ENCODE results near the gene PAM16.

PAM16 gene

DNA sequence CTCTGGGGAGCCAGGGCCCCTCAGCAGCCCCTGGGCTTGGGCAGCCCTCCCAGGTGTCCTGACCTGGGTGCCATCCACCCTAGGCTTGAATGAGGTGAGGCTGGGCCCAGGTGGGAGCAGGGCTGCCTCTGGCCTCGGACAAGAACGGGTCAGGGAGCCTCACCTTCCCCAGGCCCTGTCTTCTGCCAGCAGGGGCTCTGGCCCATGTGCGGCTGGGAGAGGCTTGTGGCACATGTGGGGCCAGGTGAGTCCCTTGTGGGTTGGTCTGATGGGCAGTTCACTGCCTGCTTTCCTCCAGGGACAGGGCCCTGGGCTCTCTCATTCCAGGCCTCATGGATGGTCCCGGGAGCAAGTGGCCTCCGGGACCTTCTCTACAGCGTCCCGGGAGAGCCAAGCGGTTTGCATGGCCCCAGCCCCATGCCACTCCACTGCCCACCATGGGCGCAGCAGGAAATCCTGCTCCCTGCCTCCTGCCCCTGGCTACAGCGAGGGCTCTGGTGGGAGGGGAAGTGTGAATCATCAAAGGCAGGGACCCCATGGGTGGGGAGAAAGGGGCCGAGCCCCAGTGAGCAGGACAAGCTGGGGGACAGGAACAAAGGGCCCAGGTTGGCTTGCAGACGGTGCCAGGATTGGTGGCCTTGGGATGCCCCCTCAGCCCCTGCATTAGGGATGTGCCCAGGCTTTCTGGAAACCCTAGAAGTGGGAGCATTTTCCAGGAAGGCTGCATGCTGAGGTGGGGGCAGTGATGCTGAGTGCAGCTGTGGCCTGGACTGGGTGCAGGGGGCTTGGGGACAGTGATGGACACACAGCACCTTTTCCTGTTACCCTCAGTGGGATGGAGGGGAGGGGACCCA, 32.7 kb upstream of the PAM16 start:
- DNase-seq = no peak

GRCh38 chr16:4382795-4383357, 31.8 kb upstream of the PAM16 start:
- DNase-seq = no peak

- DNase-seq = no peak
Measured at GRCh38 chr16:4381935-4382794, 31.0 kb upstream of the PAM16 start.

GRCh38 chr16:4381072-4381934, 30.2 kb upstream of the PAM16 start:
- no peak for DNase-seq

DNA sequence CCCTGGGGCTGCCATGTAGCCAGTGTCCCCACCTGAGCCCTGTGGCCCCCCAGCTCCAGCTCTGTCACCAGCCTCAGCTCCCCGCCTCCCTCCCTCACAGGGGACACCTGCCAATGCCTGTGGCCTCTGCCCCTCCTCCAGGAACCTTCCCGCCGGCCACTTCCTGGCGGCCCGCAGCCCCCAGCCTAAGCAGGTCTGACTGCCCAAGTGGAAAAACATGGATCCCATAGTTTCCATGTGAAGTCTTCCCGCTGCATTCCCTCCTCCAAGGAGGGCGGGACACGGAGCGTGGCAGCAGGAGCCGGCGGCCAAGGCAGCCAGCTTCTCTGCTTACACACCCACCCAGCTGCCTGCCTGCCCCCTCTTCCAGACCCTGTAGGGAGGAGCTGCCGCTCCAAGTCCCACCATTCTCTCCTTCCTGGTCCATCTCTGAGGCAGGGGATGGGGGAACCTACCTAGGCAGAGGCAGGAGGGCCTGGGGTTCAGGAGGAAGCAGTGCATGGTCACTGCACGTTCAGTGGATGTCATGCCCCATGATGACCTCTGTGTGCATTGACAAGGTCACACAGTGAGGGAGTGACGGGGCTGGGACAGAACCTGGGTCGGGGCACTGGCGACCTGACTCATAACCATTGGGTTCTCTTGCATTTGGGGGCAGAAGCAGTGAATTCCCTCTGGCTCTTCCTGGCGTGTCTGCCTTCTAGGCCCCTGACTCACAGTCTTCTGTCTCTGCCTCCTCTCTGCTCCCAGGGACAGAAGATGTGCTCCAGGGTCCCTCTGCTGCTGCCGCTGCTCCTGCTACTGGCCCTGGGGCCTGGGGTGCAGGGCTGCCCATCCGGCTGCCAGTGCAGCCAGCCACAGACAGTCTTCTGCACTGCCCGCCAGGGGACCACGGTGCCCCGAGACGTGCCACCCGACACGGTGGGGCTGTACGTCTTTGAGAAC, 29.3 kb upstream of the PAM16 start:
- DNase-seq = no peak

GRCh38 chr16:4378999-4379690, 28.0 kb upstream of the PAM16 start:
- no peak for DNase-seq

DNA sequence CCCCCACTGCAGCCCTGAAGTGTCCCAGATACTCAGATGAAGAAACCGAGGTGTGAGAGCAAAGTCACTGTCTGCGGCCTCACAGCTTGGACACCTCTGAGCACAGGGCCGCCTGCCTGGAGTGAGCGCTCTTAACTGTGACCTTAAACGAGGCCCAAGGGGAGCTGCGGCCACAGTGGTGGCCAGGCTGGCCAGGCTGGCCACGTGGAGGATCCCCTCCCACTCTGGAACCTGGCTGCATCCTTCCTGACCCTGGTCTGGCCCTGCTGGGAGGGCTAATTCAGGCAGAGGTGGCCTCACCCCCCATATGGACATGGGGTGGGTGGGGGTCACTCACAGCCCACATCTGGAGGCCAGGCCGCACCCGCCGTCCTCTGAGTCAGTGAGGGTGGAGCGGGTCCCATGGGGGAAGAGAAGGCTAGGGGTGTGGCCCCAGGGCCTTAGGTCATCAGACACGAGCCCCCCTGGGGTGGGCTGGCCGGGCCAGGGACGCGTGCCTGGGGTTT, 27.1 kb upstream of the PAM16 start:
- DNase-seq = no peak

- no peak for DNase-seq
Measured at GRCh38 chr16:4377573-4378154, 26.5 kb upstream of the PAM16 start.

DNA sequence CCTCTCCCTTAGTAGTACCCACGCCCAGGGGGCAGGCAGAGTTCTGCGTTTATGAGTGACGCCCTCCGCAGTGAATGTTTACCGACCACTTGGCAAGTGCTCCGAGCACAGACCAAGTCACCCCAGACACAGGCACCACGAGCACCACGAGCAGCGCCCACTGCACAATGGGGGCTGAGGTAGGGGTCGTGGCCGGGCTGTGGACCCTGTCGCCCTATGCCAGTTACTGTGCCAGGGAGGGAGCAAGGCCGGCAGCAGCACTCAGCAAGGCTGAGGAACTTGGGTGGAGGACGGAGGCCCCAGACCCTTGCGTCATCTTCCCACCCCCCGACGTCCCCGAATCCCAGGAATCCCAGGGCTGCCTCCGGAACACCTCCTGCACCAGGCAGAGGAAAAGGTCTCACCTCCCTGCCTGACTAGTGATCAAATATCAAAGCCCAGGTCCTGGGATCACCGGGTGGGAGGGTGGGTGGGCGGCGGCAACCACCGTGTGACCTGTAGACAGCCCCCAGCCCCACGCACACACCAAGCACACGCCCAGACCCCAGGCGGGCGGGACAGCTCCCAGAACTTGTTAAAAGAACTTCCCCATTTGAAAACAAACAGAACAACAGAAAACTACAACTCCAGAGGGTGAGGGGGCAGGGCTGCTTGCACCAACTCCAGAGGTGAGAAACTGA, 25.9 kb upstream of the PAM16 start:
- no peak for DNase-seq

- no peak for DNase-seq
Measured at GRCh38 chr16:4376126-4376892, 25.2 kb upstream of the PAM16 start.

DNA sequence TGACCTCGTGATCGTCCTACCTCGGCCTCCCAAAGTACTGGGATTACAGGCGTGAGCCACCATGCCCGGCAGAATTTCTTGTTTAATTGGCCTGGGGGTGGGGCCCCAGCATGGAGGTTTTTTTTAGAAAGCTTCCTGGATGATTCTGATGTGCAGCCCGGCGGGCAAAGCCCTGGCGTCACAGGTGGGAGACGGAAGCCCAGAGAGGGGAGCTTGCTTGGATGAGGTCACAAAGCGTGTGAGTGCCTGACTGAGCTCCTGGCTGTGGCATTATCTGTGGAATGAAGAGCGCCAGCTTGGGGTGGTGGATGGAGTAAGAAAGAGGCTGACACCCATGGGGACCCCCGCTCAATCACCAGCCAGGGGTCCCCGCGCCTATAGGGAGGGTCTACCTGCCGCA, 24.6 kb upstream of the PAM16 start:
- no peak for DNase-seq

DNA sequence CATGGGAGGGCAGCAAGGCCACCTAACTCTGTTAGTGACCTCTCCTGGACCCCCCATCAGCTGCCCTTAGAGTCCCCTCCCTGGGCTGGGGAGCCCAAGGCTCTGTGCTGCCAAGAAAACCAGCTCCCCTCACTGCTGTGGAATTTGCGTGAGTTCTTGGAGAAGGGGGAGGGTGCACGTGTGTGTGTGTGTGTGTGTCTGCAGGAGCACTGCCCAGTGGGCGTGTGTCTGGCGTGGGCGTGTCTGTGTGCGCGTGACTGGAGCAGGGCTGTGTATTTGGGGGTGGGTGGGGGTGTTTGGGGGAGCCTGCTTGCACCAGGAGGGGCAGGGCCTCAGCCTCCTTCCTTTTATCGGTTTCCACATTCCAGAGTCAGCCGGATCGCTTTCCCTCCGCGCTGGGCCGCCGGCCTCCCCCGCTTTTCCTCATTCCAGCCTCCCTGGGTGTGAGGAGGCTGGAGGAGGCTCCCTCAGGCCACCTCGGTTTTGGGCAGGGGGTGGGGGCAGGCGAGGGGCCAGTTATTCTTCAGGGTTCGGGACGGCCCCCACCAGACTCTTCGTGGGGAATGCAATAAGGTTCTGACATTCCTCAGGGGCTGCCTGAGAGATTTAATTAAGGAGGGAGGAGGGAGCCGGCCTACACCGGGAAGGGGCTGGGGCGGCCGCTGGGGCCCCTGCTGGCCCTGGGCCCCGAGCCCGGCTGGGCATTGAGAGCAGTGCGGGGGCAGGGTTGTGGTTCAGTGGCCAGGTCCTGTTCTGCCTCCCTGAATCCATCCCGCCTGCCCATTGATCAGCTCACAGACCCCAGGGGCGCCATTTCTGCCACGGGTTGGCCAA, 23.0 kb upstream of the PAM16 start:
- DNase-seq = no peak

DNA sequence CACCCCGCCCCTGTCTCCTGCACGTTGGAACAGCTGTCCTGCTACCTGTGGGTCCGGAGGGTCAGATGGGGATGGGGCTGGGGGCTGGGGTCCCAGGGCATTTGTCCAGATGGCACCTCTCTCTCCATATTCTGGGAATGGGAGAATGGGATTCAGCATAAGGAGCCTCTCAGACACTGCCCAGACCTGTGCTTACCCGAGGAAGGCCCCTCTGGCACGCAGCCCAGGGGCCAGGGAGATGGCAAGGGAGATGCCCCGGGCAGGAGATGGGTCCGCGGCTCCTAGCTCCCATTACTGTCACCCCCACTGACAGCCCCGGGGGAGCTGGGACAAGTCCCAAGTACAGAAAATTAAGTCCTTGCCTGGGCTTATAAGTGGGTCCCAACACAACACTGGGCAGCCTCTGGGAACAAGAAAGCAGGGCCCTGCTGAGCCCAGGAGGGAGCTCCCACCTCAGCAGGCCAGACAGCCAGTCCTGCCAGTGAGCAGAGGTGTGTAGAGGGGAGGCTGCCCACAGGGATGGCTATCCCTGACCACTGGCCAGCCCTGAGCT, 22.3 kb upstream of the PAM16 start:
- DNase-seq = no peak

DNA sequence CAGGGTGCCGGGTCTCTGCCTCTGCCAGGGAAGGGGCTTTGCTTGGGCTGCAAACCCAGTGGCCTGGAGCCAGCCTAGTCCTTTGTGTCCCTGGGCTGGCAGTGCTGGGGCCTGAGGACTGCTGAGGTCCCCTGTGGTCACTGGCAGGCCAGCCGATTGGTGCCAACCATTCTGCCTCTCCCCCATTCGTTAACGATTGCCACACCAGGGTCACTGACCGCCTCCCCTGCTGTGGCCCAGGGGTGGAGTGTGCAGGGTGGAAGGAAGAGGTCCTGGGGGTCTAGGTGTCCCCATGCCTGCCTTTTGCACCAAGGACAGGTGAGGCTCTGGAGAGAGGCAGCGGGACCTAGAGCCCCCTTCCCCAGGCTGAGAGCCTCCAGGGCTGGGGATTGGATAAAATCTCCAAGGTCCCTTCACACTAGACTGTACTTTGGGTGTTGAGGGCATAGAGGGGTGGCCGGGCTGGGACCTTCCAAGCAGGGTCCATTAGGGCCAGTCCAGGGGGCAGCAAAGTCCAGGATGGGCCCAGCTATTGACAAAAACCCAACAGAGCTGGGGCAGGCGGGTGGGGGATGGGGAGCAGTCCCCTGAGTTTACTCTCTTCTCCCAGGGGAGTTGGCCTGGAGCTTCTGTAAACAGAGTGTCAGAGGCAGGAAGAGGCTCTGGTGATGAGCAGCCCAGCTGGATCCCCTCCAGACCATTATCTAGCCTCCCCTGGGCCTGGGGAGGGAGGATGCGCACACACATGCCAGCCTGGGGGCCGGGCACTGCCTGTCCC, 21.6 kb upstream of the PAM16 start:
- DNase-seq = no peak

DNA sequence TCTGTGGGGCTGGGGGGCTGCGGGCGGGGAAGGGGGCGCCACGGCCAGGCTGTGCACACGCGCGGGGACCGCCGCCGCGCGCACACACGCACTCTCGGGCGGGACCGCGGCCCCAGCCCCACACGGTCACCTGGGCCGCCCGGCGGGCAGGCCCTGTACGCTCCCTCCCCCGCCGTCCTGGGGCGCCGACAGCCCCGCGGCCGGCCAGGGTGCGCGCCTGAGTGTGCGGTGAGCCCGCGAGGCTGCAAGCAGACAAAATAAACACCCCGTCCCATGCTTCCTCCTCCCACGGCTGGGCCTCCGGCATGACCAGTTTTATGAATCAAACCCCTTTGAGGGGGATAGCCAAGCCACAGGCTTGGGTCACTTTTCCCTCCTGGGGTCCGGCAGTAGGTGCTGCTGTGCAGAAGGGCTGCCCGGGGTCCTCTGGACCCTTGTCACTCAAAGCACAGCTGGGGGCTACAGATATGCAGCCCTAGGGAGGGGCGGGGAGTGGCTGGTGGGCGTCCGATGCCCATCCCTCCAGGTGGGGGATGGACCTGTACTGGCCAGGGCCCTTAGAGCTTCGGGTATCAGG, 21.0 kb upstream of the PAM16 start:
- DNase-seq = no peak

- no peak for DNase-seq
Measured at GRCh38 chr16:4371357-4372000, 20.4 kb upstream of the PAM16 start, which contains the start of gene VASN. Gene VASN, plus strand, starts transcription at chr16:4371848. Its CDS starts 9,030 bp downstream, at chr16:4380878.
